Measurements from ENCODE around the gene LSM14A. TPM values are rescaled to one million over a fixed set of nuclear protein-coding genes. Genes with fewer than 3 reads are reported as not detected.

Gene LSM14A
- total RNA-seq, 3 donors from 2014 or later = 106 to 129 (median 126) TPM

DNA sequence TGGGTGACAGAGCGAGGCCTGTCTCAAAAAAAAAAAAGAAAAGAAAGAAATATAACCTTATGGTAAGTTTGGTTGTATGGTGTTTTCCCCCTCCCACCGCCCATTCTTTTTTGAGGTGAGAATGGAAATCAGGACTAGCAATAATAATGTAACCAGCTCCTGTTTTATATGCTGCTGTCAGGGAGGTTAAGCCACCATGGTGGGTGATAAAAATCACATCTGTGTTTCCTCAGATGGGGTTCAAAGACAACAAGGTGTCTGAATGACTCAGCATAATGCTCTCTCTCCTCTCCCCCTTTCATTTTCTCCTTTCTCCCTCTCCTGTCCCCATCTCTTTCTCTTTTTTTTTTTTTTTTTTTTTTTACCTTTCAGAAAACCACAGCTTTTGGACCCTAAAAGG is 53.7 kb downstream of the LSM14A start:
- H3K27ac ChIP-seq = no peak overlapping the region
- no peak for TF ChIP-seq POLR2A (IDR thresholded peaks at IDR 0.05)
- no peak for TF ChIP-seq CTCF (IDR thresholded peaks at IDR 0.05)
- no peak for TF ChIP-seq POLR2AphosphoS5 (IDR thresholded peaks at IDR 0.05)
- H3K36me3 ChIP-seq = peaks cover 12% of the 10 kb centered on the region
- no peaks in the 10 kb centered on the region for H3K4me1 ChIP-seq
- intact Hi-C loops (cut with DNase I; ENCODE audit: low total_unique reads) = no loop called here
- no peaks in the 10 kb centered on the region for H3K27me3 ChIP-seq
- no peaks in the 10 kb centered on the region for H3K9me3 ChIP-seq
- DNase-seq (ENCODE audit: low spot score in 2 of 2) = no peak
- no peak overlapping the region for H3K4me3 ChIP-seq

GRCh38 chr19:34228347-34228746 is 56.0 kb downstream of the LSM14A start:
- no peak for DNase-seq (ENCODE audit: low spot score in 2 of 2)
- no peaks in the 10 kb centered on the region for H3K9me3 ChIP-seq
- H3K27me3 ChIP-seq = no peaks in the 10 kb centered on the region
- H3K36me3 ChIP-seq = peaks cover 12% of the 10 kb centered on the region
- intact Hi-C loops (cut with DNase I; ENCODE audit: low total_unique reads) = no loop called here
- no peak overlapping the region for H3K27ac ChIP-seq
- H3K4me3 ChIP-seq = no peak overlapping the region
- H3K4me1 ChIP-seq = no peaks in the 10 kb centered on the region
- no peak for TF ChIP-seq CTCF (IDR thresholded peaks at IDR 0.05)
- TF ChIP-seq POLR2AphosphoS5 (IDR thresholded peaks at IDR 0.05) = no peak
- TF ChIP-seq POLR2A (IDR thresholded peaks at IDR 0.05) = no peak

- Histone ChIP-seq H3K4me1 (no peaks in the 10 kb centered on the region), H3K9me3 (no peaks in the 10 kb centered on the region), H3K27me3 (no peaks in the 10 kb centered on the region), H3K36me3 (peaks cover 12% of the 10 kb centered on the region), H3K4me3 (no peak overlapping the region), H3K27ac (no peak overlapping the region)
- intact Hi-C loops (cut with DNase I; ENCODE audit: low total_unique reads) = no loop called here
- no peak for TF ChIP-seq POLR2A (IDR thresholded peaks at IDR 0.05)
- no peak for TF ChIP-seq CTCF (IDR thresholded peaks at IDR 0.05)
- no peak for TF ChIP-seq POLR2AphosphoS5 (IDR thresholded peaks at IDR 0.05)
- no peak for DNase-seq (ENCODE audit: low spot score in 2 of 2)
Observed at GRCh38 chr19:34228762-34229161, 56.5 kb downstream of the LSM14A start.

GRCh38 chr19:34229721-34230120 is 57.4 kb downstream of the LSM14A start:
- peaks cover 7% of the 10 kb centered on the region for H3K36me3 ChIP-seq
- no peak for TF ChIP-seq CTCF (IDR thresholded peaks at IDR 0.05)
- no peak for TF ChIP-seq POLR2A (IDR thresholded peaks at IDR 0.05)
- no peak for TF ChIP-seq POLR2AphosphoS5 (IDR thresholded peaks at IDR 0.05)
- no peaks in the 10 kb centered on the region for H3K27me3 ChIP-seq
- DNase-seq (ENCODE audit: low spot score in 2 of 2) = no peak
- H3K4me1 ChIP-seq = no peaks in the 10 kb centered on the region
- H3K27ac ChIP-seq = no peak overlapping the region
- intact Hi-C loops (cut with DNase I; ENCODE audit: low total_unique reads) = no loop called here
- H3K4me3 ChIP-seq = no peak overlapping the region
- no peaks in the 10 kb centered on the region for H3K9me3 ChIP-seq

- no peak for DNase-seq (ENCODE audit: low spot score in 2 of 2)
- Histone ChIP-seq H3K36me3 (peaks cover 6% of the 10 kb centered on the region), H3K4me1 (no peaks in the 10 kb centered on the region), H3K27ac (no peak overlapping the region), H3K9me3 (no peaks in the 10 kb centered on the region), H3K27me3 (no peaks in the 10 kb centered on the region), H3K4me3 (no peak overlapping the region)
- TF ChIP-seq POLR2AphosphoS5 (IDR thresholded peaks at IDR 0.05) (no peak), POLR2A (IDR thresholded peaks at IDR 0.05) (no peak), CTCF (IDR thresholded peaks at IDR 0.05) (no peak)
- intact Hi-C loops (cut with DNase I; ENCODE audit: low total_unique reads) = no loop called here
Observed at GRCh38 chr19:34230820-34231219, 58.5 kb downstream of the LSM14A start.

Measured in breast epithelium (tissue), 4 donors.